KBM-7 (cell line): ENCODE data around the gene SLC43A1.
A peak's percentile ranks its signal among the peaks of the same experiment; 100 is the strongest.

ENCODE experiments used
- DNase-seq: peaks from one replicate; pipeline ENCODE4 v3.0.0-alpha.2; 2015
- in situ Hi-C: fragments of 300-500 bp; cut with MboI; formaldehyde crosslinking; loops from 2 replicates; pipeline ENCODE4 v1.14.3; 2020; ENCODE audit warnings: low sequenced_read_pairs, low pct_unique_long_range_greater_than_20kb, mixed read lengths

SLC43A1 gene

GRCh38 chr11:57484141-57484710 lies 31.3 kb downstream of the SLC43A1 start:
- peak; percentile 84 for DNase-seq
- in situ Hi-C loops: loop anchor here (25.0 kb wide), 1 partner anchor 103 kb away; the partner anchor contains the start of gene SERPING1

GRCh38 chr11:57483562-57483918 lies 32.0 kb downstream of the SLC43A1 start:
- DNase-seq: no peak
- in situ Hi-C loops: loop anchor here (25.0 kb wide), 1 partner anchor 104 kb away; the partner anchor contains the start of gene SERPING1

- no peak for DNase-seq
- in situ Hi-C loops: loop anchor here (25.0 kb wide), 1 partner anchor 104 kb away; the partner anchor contains the start of gene SERPING1
Measured at GRCh38 chr11:57482782-57483561, 32.5 kb downstream of the SLC43A1 start.

GRCh38 chr11:57481915-57482781 lies 33.4 kb downstream of the SLC43A1 start:
- DNase-seq: no peak
- in situ Hi-C loops: loop anchor here (25.0 kb wide), 1 partner anchor 105 kb away; the partner anchor contains the start of gene SERPING1

- no peak for DNase-seq
- in situ Hi-C loops: loop anchor here (25.0 kb wide), 1 partner anchor 106 kb away; the partner anchor contains the start of gene SERPING1
Measured at GRCh38 chr11:57481315-57481714, 34.2 kb downstream of the SLC43A1 start.

- DNase-seq: peak; percentile 79
- in situ Hi-C loops: loop anchor here (25.0 kb wide), 1 partner anchor 107 kb away; the partner anchor contains the start of gene SERPING1
Measured at GRCh38 chr11:57480409-57481137, 34.9 kb downstream of the SLC43A1 start.

- no peak for DNase-seq
- in situ Hi-C loops: loop anchor here (25.0 kb wide), 1 partner anchor 107 kb away; the partner anchor contains the start of gene SERPING1
Measured at GRCh38 chr11:57479911-57480310, 35.6 kb downstream of the SLC43A1 start.

GRCh38 chr11:57479021-57479663 lies 36.4 kb downstream of the SLC43A1 start:
- no peak for DNase-seq
- in situ Hi-C loops: loop anchor here (25.0 kb wide), 1 partner anchor 108 kb away; the partner anchor contains the start of gene SERPING1

- no peak for DNase-seq
- in situ Hi-C loops: loop anchor here (25.0 kb wide), 1 partner anchor 110 kb away; the partner anchor contains the start of gene SERPING1
Measured at GRCh38 chr11:57477507-57478189, 37.9 kb downstream of the SLC43A1 start.

- DNase-seq: no peak
Measured at GRCh38 chr11:57476757-57477506, 38.6 kb downstream of the SLC43A1 start.

GRCh38 chr11:57476047-57476756 lies 39.3 kb downstream of the SLC43A1 start:
- no peak for DNase-seq
- in situ Hi-C loops: loop anchor here (25.0 kb wide), 1 partner anchor 111 kb away; the partner anchor contains the start of gene SERPING1

More at GRCh38 chr11:57476757-57477506, 38.6 kb downstream of the SLC43A1 start:
- in situ Hi-C loops: loop anchor here (25.0 kb wide), 1 partner anchor 110 kb away; the partner anchor contains the start of gene SERPING1

GRCh38 chr11:57475671-57476046 lies 39.8 kb downstream of the SLC43A1 start:
- in situ Hi-C loops: loop anchor here (25.0 kb wide), 1 partner anchor 112 kb away; the partner anchor contains the start of gene SERPING1

GRCh38 chr11:57475191-57475590 lies 40.3 kb downstream of the SLC43A1 start:
- DNase-seq: no peak
- in situ Hi-C loops: loop anchor here (25.0 kb wide), 1 partner anchor 112 kb away; the partner anchor contains the start of gene SERPING1

More at GRCh38 chr11:57475671-57476046, 39.8 kb downstream of the SLC43A1 start:
- no peak for DNase-seq

- no peak for DNase-seq
- in situ Hi-C loops: loop anchor here (25.0 kb wide), 1 partner anchor 113 kb away; the partner anchor contains the start of gene SERPING1
Measured at GRCh38 chr11:57474803-57475115, 40.7 kb downstream of the SLC43A1 start.

- in situ Hi-C loops: no loop called here
- peak; percentile 65 for DNase-seq
Measured at GRCh38 chr11:57474017-57474802, 41.3 kb downstream of the SLC43A1 start.
